ENCODE data around the gene FNDC3B. TPM values are rescaled to one million over a fixed set of nuclear protein-coding genes. Genes with fewer than 3 reads are reported as not detected.

FNDC3B gene
- total and polyA plus RNA-seq, 4 donors = 13.3 to 175 (median 100) TPM

DNA sequence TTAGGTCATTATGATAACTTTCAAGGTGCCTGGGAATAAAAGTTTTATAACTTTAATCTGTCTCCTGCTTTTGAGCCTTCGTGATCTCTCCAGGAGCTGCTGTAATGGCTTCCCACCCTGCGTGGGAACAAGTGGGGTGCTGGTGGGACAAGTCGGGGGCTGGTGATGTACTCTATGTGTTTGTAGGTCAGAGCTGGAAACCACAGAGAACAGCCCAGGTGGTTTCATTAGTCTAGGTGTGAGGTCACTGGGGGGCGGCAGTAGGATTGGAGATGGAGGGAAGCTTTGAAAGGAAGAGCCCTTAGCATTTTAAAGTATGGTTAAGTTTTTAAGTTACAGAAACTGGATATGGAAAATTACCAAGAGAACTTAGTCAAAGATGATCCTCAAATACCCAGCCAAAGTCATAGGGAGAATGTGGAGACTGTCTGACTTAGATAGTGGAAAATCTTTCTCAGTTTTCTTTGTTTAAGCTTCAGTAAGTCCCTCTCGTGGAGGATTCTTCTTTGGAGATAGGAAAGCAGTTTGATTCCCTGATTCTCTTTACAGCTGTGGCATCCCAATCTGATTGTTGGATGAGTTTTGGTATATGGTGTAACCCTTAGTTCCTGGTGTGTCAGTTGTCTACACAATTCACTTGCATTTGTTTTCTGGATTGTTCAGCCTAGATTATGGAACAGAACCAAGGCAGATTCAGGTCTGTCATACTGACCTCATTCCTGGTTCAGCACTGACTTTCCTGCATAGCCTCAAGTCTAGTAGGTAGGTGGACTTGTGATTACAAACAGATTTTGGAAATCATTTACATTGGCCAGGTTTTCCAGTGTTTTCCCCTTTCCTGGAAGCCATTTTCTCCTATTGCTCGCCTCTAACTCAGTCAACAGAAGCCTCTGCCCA, 115.6 kb downstream of the FNDC3B start:
- DNase-seq (no peak), ATAC-seq (ENCODE audit: insufficient read depth, low FRiP score) (no peak)
- Histone ChIP-seq H3K36me3 (ENCODE audit: control insufficient read depth in 4 of 4, insufficient read depth in 4 of 4, low read length in 4 of 4) (no peaks in the 10 kb centered on the region), H3K4me1 (ENCODE audit: control insufficient read depth in 5 of 5, insufficient read depth in 5 of 5, low read length in 5 of 5) (peaks cover 17 to 36% (median 24%) of the 10 kb centered on the region in 5 donors), H3K9ac (ENCODE audit: insufficient read depth in 1 of 2, low read length in 2 of 2) (no peak overlapping the region), H3K27me3 (ENCODE audit: control insufficient read depth in 3 of 3, insufficient read depth in 3 of 3, low read length in 2 of 3) (no peaks in the 10 kb centered on the region), H3K9me3 (ENCODE audit: control insufficient read depth in 4 of 4, insufficient read depth in 3 of 4, low read length in 3 of 4) (no peaks in the 10 kb centered on the region), H3K4me3 (no peak overlapping the region), H3K27ac (ENCODE audit: low read depth in 1 of 2, low read length in 1 of 2) (peak overlapping the region; percentile 24 to 30)
- TF ChIP-seq, protein P1, sequence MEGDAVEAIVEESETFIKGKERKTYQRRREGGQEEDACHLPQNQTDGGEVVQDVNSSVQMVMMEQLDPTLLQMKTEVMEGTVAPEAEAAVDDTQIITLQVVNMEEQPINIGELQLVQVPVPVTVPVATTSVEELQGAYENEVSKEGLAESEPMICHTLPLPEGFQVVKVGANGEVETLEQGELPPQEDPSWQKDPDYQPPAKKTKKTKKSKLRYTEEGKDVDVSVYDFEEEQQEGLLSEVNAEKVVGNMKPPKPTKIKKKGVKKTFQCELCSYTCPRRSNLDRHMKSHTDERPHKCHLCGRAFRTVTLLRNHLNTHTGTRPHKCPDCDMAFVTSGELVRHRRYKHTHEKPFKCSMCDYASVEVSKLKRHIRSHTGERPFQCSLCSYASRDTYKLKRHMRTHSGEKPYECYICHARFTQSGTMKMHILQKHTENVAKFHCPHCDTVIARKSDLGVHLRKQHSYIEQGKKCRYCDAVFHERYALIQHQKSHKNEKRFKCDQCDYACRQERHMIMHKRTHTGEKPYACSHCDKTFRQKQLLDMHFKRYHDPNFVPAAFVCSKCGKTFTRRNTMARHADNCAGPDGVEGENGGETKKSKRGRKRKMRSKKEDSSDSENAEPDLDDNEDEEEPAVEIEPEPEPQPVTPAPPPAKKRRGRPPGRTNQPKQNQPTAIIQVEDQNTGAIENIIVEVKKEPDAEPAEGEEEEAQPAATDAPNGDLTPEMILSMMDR (IDR thresholded peaks at IDR 0.05; ENCODE audit: control extremely low read depth, extremely low read depth) = no peak
- WGBS, 2 donors = 87% methylated on average over 6 of the region's 6 CpGs

DNA sequence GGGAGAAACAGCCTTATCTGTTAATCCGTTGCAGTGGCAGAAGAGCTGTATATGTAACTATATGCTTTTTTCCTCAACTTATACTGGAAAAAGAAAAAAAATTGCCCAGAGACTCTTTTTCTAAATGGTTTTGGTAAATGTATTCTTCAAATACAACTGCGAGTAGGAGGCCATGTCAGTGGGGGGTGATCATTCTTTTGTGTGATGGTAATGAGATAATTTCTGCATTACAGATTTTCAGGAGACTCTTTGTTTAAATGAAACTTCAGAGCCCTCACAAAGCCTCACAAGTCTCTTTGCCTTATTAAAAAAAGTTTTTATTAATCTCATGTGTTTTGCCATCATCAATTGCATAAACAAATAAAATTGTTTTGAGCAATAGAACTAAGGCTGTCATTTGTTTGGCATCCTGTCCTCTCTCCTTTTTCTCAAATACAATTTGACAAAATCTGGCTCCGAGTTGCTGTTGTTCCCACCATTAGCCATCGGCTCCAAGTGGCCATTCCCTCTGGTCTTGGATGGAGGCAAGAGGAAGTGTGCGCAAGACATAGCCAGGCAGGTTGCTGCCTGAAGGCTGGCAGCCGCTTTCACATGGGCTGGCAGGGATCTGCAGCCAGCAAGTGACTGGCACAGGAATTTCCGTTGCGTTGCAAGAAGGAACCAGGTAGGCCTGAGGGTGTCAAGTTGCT, 116.7 kb downstream of the FNDC3B start:
- Histone ChIP-seq H3K4me1 (ENCODE audit: control insufficient read depth in 5 of 5, insufficient read depth in 5 of 5, low read length in 5 of 5) (peaks cover 17 to 40% (median 24%) of the 10 kb centered on the region in 5 donors), H3K9me3 (ENCODE audit: control insufficient read depth in 4 of 4, insufficient read depth in 3 of 4, low read length in 3 of 4) (no peaks in the 10 kb centered on the region), H3K27ac (ENCODE audit: low read depth in 1 of 2, low read length in 1 of 2) (peak overlapping the region in 1 of 2 donors; percentile 68), H3K4me3 (no peak overlapping the region), H3K9ac (ENCODE audit: insufficient read depth in 1 of 2, low read length in 2 of 2) (no peak overlapping the region), H3K36me3 (ENCODE audit: control insufficient read depth in 4 of 4, insufficient read depth in 4 of 4, low read length in 4 of 4) (no peaks in the 10 kb centered on the region), H3K27me3 (ENCODE audit: control insufficient read depth in 3 of 3, insufficient read depth in 3 of 3, low read length in 2 of 3) (no peaks in the 10 kb centered on the region)
- ATAC-seq (ENCODE audit: insufficient read depth, low FRiP score) = no peak
- WGBS, 2 donors = 63 to 72% methylated on average over 8 of the region's 8 CpGs
- TF ChIP-seq, protein P1 (IDR thresholded peaks at IDR 0.05; ENCODE audit: control extremely low read depth, extremely low read depth) = no peak
- peak in 1 of 3 donors; percentile 53 for DNase-seq

DNA sequence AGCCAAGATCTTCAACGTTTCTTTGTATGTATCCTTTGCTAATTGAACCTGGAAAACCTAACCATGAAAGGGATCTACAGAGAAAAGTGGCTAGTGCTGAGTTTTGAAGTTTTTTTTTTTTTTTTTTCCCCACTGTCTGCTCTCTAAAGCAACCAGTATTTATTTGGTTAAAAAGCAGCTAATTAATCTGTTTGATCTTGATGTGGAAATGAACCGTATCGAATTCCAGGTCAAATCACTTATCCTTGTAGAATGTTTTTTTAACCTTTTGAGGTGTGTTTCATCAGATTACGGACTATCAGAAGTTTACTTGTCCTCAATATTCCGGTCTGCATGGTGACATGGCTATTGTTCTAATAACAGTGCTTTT, 117.2 kb downstream of the FNDC3B start:
- H3K4me3 ChIP-seq = no peak overlapping the region
- H3K9me3 ChIP-seq (ENCODE audit: control insufficient read depth in 4 of 4, insufficient read depth in 3 of 4, low read length in 3 of 4) = no peaks in the 10 kb centered on the region
- DNase-seq (no peak), ATAC-seq (ENCODE audit: insufficient read depth, low FRiP score) (no peak)
- H3K27ac ChIP-seq (ENCODE audit: low read depth in 1 of 2, low read length in 1 of 2) = no peak overlapping the region
- H3K9ac ChIP-seq (ENCODE audit: insufficient read depth in 1 of 2, low read length in 2 of 2) = no peak overlapping the region
- no peaks in the 10 kb centered on the region for H3K27me3 ChIP-seq (ENCODE audit: control insufficient read depth in 3 of 3, insufficient read depth in 3 of 3, low read length in 2 of 3)
- WGBS, 2 donors = 50 to 62% methylated on average over 5 of the region's 5 CpGs
- no peaks in the 10 kb centered on the region for H3K36me3 ChIP-seq (ENCODE audit: control insufficient read depth in 4 of 4, insufficient read depth in 4 of 4, low read length in 4 of 4)
- TF ChIP-seq, protein P1 (IDR thresholded peaks at IDR 0.05; ENCODE audit: control extremely low read depth, extremely low read depth) = no peak
- H3K4me1 ChIP-seq (ENCODE audit: control insufficient read depth in 5 of 5, insufficient read depth in 5 of 5, low read length in 5 of 5) = peaks cover 17 to 40% (median 24%) of the 10 kb centered on the region in 5 donors

All from lung (tissue), 12 donors.